ENCODE results near the gene PTPRN.

DNA sequence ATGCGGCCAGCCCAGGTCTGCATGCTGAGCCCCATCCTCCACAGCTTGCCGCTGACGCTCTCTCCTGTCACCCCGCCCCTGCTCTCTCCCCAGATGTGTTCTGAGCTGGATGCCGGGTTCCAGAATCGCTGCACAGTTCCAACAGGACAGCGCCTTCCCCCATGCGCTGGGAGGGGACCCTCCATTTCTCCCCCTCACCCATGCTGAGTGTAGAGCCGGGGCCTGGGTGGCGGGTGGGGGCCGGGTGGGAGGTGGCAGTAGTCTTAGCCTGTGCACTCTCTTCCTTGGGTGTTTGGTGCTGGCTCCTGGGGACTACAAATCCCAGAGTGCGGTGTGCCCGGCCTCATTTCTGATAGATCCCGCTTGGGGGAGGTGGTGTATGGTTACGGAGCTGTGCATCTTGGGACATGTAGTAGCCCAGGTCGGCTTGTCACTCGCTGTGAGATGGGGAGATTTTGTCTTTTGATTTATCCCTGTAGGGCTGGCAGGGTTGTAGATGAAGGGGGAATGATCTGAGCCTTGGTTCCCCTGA, 23.2 kb downstream of the PTPRN start:
- TF ChIP-seq, protein P1, sequence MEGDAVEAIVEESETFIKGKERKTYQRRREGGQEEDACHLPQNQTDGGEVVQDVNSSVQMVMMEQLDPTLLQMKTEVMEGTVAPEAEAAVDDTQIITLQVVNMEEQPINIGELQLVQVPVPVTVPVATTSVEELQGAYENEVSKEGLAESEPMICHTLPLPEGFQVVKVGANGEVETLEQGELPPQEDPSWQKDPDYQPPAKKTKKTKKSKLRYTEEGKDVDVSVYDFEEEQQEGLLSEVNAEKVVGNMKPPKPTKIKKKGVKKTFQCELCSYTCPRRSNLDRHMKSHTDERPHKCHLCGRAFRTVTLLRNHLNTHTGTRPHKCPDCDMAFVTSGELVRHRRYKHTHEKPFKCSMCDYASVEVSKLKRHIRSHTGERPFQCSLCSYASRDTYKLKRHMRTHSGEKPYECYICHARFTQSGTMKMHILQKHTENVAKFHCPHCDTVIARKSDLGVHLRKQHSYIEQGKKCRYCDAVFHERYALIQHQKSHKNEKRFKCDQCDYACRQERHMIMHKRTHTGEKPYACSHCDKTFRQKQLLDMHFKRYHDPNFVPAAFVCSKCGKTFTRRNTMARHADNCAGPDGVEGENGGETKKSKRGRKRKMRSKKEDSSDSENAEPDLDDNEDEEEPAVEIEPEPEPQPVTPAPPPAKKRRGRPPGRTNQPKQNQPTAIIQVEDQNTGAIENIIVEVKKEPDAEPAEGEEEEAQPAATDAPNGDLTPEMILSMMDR (conservative IDR thresholded peaks at IDR 0.05; ENCODE audit: low read depth in 2 of 2): no peak
- TF ChIP-seq POLR2AphosphoS5 (IDR thresholded peaks at IDR 0.05; ENCODE audit: low read depth): no peak
- no peak for TF ChIP-seq EZH2phosphoT487 (IDR thresholded peaks at IDR 0.05; ENCODE audit: unreplicated experiment)
- TF ChIP-seq CREB1 (CRISPR knock-in tag; IDR thresholded peaks at IDR 0.05; ENCODE audit: low read depth): peak; percentile 54; the same call in 1 of the 2 replicates
- TF ChIP-seq EZH2 (IDR thresholded peaks at IDR 0.05; ENCODE audit: low read depth, unreplicated experiment): no peak

Data from GM23338 (cell line).